ENCODE measurements around the gene OSBPL10. TPM values are rescaled to one million over a fixed set of nuclear protein-coding genes. Genes with fewer than 3 reads are reported as not detected.

OSBPL10 gene
- total and polyA plus RNA-seq, 2 of the 8 experiments (the other 6 are each of a cell fraction or from before 2014, with no cell fraction given): 26.2 to 86.7 TPM

DNA sequence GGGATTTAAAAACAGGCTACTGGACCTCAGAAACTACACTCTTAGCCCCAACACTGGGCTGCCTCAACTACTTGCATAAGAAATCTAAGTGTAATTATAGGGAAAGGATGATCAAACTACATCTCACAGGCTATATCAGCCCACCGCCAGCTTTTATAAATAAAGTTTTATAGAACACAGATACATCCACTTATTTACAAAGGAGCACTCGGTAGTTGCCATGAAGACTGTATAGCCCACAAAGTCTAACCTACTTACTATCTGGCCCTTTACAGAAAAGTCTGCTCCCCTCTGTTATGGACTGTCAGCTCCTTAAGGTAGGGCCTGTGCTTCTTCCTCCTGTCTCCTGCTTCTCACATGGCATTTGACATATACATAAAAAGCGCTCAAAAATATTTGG is 9.5 kb downstream of the OSBPL10 start (continued):
- TF ChIP-seq, protein P1, sequence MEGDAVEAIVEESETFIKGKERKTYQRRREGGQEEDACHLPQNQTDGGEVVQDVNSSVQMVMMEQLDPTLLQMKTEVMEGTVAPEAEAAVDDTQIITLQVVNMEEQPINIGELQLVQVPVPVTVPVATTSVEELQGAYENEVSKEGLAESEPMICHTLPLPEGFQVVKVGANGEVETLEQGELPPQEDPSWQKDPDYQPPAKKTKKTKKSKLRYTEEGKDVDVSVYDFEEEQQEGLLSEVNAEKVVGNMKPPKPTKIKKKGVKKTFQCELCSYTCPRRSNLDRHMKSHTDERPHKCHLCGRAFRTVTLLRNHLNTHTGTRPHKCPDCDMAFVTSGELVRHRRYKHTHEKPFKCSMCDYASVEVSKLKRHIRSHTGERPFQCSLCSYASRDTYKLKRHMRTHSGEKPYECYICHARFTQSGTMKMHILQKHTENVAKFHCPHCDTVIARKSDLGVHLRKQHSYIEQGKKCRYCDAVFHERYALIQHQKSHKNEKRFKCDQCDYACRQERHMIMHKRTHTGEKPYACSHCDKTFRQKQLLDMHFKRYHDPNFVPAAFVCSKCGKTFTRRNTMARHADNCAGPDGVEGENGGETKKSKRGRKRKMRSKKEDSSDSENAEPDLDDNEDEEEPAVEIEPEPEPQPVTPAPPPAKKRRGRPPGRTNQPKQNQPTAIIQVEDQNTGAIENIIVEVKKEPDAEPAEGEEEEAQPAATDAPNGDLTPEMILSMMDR (IDR thresholded peaks at IDR 0.05; ENCODE audit: control extremely low read depth in 1 of 3, insufficient read depth in 1 of 3, low read depth in 1 of 3, low read length in 3 of 3): no peak
- TF ChIP-seq, protein P2, sequence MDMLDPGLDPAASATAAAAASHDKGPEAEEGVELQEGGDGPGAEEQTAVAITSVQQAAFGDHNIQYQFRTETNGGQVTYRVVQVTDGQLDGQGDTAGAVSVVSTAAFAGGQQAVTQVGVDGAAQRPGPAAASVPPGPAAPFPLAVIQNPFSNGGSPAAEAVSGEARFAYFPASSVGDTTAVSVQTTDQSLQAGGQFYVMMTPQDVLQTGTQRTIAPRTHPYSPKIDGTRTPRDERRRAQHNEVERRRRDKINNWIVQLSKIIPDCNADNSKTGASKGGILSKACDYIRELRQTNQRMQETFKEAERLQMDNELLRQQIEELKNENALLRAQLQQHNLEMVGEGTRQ (IDR thresholded peaks at IDR 0.05; ENCODE audit: low read length): no peak
- no peak for TF ChIP-seq TCF12 (IDR thresholded peaks at IDR 0.05; ENCODE audit: low read depth, low read length)
- TF ChIP-seq TAF7 (optimal IDR thresholded peaks at IDR 0.05; ENCODE audit: borderline replicate concordance, low read depth, low read length): no peak
- TF ChIP-seq RFX5 (IDR thresholded peaks at IDR 0.05; ENCODE audit: borderline replicate concordance, low read depth, low read length): no peak
- TF ChIP-seq, protein P3, sequence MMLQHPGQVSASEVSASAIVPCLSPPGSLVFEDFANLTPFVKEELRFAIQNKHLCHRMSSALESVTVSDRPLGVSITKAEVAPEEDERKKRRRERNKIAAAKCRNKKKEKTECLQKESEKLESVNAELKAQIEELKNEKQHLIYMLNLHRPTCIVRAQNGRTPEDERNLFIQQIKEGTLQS (IDR thresholded peaks at IDR 0.05; ENCODE audit: insufficient read depth, low read depth, low read length): no peak
- no peak for TF ChIP-seq NRF1 (IDR thresholded peaks at IDR 0.05; ENCODE audit: low read depth, low read length)
- no peak for TF ChIP-seq RXRA (IDR thresholded peaks at IDR 0.05; ENCODE audit: insufficient read depth, low read depth, low read length)
- no peak for TF ChIP-seq GTF2F1 (IDR thresholded peaks at IDR 0.05; ENCODE audit: borderline replicate concordance, low read depth, low read length)
- no peak for TF ChIP-seq HDAC6 (IDR thresholded peaks at IDR 0.05; ENCODE audit: low read depth, low read length)
